HG02973 (cell line): ENCODE data around the gene TUFM.
A peak's percentile ranks its signal among the peaks of the same experiment; 100 is the strongest.
"Not testable (repeated sequence)": the region's sequence is repeated elsewhere in the genome, so short reads cannot be mapped to it uniquely, and the experiment has no call there.

ENCODE experiments used
- ATAC-seq: cut with Tn5 transposase; IDR thresholded peaks from one replicate; pipeline ENCODE4 v1.9.1; 2021; ENCODE audit warnings: moderate library complexity; ENCODE audit not compliant: unreplicated experiment

The TUFM gene

DNA sequence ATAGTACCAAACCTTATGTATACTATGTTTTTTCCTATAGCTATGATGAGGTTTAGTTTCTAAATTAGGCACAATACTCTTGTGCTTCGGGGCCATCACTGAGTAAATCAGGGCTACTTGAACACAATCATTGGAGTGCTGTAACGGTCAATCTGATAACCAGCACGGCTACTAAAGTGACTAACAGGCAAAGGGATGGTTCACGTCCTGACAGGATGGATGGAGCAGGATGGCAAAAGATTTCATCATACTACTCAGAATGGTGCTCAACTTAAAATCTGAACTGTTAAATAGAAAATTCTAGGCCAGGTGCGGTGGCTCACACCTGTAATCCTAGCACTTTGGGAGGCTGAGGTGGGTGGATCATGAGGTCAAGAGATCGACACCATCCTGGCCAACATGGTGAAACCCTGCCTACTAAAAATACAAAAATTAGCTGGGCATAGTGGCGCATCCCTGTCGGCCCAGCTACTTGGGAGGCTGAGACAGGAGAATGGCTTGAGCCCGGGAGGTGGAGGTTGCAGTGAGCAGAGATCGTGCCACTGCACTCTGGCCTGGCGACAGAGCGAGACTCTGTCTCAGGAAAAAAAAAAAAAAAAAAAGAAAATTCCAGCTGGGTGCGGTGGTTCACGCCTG is 7.0 kb downstream of the TUFM start:
- no peak for ATAC-seq

DNA sequence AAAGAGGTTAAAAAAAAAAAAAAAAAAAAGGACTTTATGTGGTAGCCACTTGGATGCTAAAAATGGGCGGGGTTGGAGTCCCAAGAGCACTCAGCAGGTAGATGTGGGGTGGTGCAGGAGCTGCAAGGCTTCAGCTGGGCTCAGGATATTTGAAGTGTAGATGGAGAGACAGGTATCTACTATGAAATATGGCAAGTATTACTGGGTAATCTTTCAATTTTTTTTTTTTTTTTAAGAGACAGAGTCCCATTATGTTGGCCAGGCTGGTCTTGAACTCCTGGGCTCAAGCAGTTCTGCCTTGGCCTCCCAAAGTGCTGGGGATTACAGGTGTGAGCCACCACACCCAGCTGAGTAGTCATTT is 7.6 kb downstream of the TUFM start:
- ATAC-seq = no peak

DNA sequence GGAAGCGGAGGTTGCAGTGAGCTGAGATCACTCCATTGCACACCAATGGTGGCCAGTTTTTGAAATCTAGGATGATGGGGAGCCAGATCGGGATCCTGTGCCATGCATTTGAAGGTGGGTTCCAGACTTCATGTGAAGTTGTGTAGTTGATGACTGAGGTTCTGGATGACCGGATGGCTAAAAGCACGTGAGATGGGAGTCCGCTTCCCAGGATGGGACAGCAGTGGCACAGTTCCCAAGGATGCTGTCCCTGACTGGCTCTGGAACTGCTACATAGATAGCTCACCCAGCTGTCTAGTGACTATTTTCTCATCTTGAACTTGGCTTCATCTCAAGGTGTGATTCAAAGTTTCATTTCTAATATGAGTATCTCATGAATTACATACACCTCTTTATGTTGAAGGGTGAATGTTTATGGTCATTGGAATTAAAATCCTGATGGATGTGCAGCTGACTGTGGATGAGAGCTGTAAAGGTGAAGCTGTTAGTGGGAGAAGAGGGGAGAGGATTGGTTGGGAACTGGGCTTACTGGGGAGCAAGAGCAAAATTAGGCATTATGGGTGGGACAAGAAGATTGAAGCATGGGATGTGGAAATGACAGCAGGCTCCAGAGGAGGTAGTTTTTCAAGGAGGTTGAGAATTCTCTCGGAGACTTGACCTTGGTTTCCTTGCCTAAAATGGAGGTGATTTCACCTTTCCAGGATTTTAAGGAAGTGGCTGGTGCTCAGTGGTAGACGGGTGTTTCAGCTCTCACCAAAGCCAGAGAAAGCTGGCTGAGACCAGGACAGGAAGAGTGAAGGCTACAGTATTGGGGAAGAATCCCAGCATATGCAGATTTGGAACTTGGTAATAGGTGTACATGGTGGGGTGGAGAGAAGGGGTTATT is 8.2 kb downstream of the TUFM start:
- ATAC-seq = no peak

- ATAC-seq = no peak
These were observed 9.4 kb downstream of the TUFM start for GRCh38 chr16:28836761-28837064.

DNA sequence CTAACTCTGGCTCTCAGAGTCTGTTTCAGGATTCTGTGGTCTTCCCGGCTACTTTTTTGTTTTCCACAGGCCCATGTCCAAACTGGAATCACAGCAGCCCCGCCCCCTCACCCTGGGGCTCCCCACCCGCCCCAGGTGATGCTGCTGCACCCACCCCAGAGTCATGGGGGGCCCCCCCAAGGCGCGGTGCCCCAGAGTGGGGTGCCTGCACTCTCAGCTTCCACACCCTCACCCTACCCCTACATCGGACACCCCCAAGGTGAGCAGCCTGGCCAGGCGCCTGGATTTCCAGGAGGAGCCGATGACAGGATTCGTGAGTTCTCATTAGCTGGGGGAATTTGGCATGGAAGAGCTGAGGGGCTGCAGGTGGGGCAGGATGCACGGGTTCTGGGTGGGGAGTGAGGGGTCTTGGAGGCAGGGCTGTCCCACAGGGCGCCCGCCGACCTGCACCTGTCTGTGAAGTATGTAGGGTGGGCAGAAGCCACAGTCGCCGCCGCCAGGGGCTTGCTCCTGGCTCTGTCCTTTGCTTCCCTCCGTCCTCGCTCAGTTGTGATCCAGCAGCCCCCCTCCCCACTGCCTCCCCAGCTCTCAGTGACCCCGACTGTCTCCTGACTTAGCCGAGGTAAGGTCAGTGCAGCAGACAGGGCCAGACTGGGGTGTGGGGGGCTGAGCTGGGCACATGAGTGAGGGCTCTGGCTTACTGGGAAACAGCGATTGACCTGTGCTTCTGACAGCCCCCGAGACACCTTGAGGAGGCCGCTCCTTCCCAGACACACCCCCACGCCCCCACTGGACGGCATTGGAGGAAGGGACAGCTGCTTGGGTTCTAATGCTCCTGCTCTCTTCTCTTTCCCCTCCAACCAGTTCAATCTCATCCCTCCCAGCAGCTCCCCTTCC is 10.0 kb downstream of the TUFM start:
- no peak for ATAC-seq

GRCh38 chr16:28834873-28835863 is 11.0 kb downstream of the TUFM start:
- no peak for ATAC-seq

DNA sequence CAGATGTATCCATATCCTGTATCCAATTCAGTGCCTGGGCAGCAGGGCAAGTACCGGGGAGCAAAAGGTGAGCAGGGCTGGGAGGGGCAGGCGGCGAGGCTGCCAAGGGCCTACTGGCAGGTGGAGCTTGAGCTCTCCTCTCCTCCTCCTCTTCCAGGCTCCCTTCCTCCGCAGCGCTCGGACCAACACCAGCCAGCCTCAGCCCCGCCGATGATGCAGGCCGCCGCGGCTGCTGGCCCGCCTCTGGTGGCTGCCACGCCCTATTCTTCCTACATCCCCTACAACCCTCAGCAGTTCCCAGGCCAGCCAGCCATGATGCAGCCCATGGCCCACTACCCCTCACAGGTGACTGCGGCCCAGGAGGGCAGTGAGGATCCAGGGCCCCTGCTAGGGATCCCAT is 11.8 kb downstream of the TUFM start:
- no peak for ATAC-seq

GRCh38 chr16:28830531-28830930 is 15.6 kb downstream of the TUFM start:
- no peak for ATAC-seq

GRCh38 chr16:28829747-28830146 is 16.4 kb downstream of the TUFM start:
- no peak for ATAC-seq

DNA sequence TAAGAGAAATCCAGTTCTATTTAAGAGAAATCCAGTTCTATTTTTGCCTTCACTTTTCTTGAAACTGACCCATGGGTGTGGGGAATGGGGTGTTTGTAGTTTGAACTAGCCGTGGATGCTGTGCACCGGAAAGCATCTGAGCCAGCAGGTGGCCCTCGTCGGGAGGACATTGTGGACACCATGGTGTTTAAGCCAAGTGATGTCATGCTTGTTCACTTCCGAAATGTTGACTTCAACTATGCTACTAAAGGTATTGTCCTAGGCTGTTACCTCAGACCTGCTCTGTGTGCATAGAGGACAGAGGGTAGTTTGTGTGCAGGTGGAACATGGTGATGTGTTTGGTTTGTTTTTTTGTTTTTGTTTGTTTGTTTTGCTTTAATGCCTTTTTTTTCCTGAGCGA is 20.0 kb downstream of the TUFM start:
- ATAC-seq = no peak

DNA sequence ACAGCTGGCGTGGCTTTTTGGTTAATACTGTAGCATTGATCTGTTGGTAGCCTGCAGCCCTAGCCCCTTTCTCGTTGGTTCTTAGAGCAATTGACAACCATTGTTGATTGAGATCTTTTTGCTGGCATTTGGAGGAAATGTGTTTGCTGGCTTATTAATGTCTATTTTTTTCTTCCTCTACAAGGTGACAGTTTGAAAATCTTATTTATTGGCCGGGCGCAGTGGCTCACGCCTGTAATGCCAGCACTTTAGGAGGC is 21.5 kb downstream of the TUFM start:
- no peak for ATAC-seq

DNA sequence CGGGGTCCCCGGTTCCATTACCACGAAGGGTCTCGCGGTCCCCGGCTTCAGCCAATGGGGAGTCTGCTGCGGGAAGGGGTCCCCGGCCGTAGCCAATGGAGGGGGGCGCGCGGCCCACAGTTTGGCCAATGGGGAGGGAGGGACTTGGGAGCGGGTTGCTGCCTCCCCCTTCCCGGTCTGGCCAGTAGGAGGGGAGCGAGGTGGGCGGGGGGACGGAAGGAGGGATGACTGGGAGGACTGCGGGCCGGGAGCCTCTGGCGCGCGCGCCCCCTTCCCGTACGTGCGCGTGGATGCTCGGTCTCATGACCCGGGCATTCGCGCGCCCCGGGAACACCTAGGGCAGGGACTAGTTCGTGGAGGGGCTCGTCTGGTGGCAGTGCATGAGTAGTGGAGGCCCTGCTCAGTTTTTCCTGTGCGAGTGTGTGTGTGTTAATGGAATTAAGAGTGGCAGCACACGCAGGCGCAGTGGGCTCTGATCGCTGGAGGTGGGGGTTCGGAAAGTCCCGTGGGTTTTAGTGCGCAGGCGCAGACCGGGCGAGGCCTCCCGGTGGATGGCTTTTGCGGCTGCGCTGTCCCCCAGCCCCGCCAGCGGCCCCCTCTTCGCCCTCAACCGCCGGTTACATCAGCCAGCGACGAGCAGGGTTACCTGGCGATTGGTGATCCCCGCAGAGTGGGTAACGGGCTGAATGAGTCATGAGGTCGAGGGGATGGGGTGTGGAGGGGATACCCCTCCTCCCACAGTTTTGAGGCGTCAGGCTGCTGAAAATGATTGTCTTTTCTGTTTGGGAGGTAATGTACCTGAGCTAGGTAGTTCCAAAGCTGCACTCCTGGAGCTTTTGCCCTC is 22.1 kb downstream of the TUFM start:
- ATAC-seq = peak; percentile 55

DNA sequence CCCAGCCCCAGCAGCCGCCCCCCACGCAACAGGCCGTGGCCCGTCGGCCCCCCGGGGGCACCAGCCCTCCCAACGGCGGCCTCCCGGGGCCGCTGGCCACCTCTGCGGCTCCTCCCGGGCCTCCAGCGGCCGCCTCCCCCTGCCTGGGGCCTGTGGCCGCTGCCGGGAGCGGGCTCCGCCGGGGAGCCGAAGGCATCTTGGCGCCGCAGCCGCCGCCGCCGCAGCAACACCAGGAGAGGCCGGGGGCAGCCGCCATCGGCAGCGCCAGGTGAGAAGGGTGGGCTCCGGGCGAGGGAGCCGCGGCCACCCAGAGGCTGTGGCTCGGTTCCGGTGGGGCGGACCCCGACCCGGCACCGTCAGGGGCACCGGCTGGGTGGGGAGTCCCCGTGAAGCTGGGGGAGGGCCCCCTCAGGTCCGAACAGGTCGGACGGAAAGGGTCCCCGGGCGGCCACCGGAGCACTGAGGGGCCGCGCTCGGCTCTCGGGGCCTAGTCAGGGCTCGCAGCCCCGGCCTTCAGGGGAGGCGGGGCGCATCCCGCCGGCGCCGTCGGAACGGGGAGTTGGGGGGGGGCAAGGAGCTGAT is 22.8 kb downstream of the TUFM start:
- ATAC-seq = peak; percentile 8

DNA sequence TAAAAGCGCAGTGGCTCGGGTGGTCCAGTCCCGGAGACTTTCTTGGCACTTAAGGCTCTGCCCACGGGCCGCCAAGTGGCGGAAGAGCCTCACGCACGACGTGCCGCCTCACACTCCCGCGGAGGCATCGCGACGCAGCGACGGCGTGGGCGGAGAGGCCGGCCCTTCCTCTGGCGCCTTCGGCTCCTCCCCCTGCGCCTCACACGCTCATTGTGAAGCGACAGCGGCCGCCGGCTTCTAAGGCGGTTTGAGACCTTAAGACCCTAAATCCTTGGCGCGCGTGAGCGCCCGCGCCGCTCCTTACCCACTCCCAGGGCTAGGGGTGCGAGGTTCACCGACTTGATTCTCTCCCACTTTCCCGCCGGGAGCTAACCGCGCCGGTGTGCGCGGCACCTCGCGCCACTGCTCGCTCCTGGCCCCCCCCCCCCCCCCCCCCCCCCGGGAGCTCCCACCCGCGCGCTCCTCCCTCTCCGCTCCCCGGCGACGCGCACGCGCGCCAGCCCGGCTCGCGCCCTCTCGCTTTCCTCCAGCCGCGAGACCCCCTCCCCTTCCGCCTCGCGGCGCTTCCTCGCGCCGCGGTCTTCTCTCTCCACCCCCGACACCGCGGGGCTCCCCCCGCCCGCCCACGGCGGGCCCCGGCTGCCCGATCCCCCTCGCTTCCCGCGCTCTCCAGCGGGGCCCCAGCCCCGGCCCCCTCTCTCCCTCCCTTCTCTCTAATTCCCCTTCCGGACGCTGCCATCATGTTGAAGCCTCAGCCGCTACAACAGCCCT is 23.4 kb downstream of the TUFM start, which contains the start of gene ATXN2L:
TSS of gene ATXN2L (plus strand) at position 480 of the 771 bp plus-strand sequence. CDS start at position 741, 261 bp downstream.
- peak; percentile 39 for ATAC-seq

DNA sequence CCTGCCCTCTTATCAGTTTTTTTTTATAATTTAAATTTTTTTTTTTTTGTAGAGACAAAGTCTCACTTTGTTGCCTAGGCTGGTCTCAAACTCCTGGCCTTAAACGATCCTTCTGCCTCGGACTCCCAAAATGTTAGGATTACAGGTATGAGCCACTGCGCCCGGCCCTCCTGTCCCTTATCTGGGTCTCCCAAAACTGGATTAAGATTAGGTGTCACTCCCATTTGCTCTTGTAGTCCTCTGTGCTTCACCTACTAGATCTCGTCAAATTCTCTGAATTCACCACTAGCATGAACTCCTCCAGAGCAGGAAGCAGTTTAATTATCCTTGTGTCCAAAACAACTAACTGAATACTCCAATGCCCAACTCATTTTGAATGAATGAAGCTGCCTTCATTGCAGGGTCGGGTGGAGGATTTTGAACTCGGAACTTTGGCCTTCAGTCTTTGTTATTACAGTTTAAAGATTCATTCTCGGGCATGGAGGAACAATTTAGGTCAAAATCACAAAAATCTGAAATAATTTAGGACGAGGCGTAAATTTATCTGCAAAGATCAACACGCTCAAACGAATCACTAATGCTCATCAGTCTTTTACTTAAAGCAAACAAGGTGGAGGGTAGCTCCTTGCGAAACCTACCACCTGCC is 24.2 kb downstream of the TUFM start:
- ATAC-seq = no peak

DNA sequence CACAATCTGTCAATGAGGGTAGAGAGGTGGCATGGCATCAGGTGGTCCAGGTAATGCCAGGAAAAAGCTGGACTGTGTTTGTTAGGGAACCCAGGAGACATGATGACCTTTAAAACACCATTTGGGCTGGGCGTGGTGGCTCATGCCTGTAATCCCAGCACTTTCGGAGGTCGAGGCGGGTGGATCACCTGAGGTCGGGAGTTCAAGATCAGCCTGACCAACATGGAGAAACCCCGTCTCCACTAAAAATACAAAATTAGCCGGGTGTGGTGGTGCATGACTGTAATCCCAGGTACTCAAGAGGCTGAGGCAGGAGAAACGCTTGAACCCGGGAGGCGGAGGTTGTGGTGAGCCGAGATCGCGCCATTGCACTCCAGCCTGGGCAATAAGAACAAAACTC is 25.6 kb downstream of the TUFM start:
- not testable (repeated sequence) for ATAC-seq

- ATAC-seq = no peak
These were observed 26.1 kb downstream of the TUFM start for GRCh38 chr16:28820016-28820415.

- ATAC-seq = not testable (repeated sequence)
These were observed 38.6 kb downstream of the TUFM start for GRCh38 chr16:28807445-28808120.
